ENCODE measurements around the gene EREG. TPM values are rescaled to one million over a fixed set of nuclear protein-coding genes. Genes with fewer than 3 reads are reported as not detected.
"Not testable (repeated sequence)": the region's sequence is repeated elsewhere in the genome, so short reads cannot be mapped to it uniquely, and the experiment has no call there.

Gene EREG
- total RNA-seq, 1 donor from 2014 or later, result 31.1 TPM

DNA sequence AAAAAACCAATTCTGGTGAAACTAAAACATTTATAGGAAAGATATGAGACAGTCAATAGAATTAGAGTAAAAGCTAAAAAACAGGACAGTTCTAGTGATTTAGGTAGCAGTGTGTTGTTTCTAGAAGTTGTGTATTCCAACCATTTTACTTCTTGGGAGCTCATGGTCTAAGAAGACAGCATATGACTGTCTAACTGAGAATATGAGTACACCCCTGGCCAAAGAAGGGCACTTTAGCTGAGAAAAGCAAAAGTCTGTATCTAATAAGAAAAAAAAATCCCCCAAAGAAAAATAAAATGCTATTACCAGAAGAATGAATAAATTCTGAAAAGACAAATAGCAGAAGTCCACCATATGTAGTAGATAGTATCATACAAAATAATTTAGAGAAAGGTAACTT is 26.4 kb downstream of the EREG start:
- Histone ChIP-seq H3K27me3 (ENCODE audit: control insufficient read depth, insufficient read depth, low read length) (no peaks in the 10 kb centered on the region), H3K4me3 (ENCODE audit: low read depth, low read length) (no peak overlapping the region), H3K36me3 (ENCODE audit: control insufficient read depth, insufficient read depth, low read length) (no peaks in the 10 kb centered on the region)
- DNase-seq (ENCODE audit: low read depth) (no peak), FAIRE-seq (no peak)
- TF ChIP-seq CTCF (IDR thresholded peaks at IDR 0.05; ENCODE audit: insufficient read depth, low read length, severe bottlenecking), result no peak

GRCh38 chr4:74391890-74392475 is 27.0 kb downstream of the EREG start:
- no peak for FAIRE-seq
- no peak overlapping the region for H3K4me3 ChIP-seq (ENCODE audit: low read depth, low read length)
- no peak for TF ChIP-seq CTCF (IDR thresholded peaks at IDR 0.05; ENCODE audit: insufficient read depth, low read length, severe bottlenecking)
- peak; percentile 68 for DNase-seq (ENCODE audit: low read depth)
- no peaks in the 10 kb centered on the region for H3K27me3 ChIP-seq (ENCODE audit: control insufficient read depth, insufficient read depth, low read length)
- no peaks in the 10 kb centered on the region for H3K36me3 ChIP-seq (ENCODE audit: control insufficient read depth, insufficient read depth, low read length)

DNA sequence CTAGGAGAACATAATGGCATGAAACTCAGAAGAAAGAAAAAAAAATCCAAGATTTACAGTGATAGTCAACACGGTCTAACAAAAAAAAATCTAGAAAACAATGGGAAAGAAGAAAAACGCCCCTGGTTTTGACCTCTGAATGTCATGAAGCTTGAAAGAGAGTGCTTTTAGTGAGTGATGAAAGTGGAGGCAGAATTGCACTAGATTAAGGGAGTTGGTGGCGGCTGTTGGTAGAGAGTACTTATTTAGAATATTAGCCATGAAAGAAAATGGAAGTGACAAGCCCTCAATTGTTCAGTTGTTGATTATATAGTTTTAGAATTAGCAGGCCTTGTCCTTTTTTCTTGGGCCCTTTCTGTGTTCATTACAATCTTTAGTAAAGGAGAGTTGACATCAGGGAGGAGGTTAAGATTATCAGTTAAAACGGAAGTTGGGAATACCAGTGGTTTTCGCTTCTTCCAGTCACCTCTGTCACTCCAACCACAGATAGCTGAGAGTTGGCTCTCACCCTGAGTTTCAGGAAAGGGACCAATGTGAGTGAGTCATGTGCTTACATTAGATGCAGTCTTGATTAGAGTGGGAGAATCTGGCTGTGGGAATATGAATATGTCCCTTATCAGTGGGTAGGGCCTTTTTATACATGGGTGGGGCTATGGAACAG is 29.7 kb downstream of the EREG start:
- no peak for TF ChIP-seq CTCF (IDR thresholded peaks at IDR 0.05; ENCODE audit: insufficient read depth, low read length, severe bottlenecking)
- Histone ChIP-seq H3K36me3 (ENCODE audit: control insufficient read depth, insufficient read depth, low read length) (no peaks in the 10 kb centered on the region), H3K4me3 (ENCODE audit: low read depth, low read length) (no peak overlapping the region), H3K27me3 (ENCODE audit: control insufficient read depth, insufficient read depth, low read length) (no peaks in the 10 kb centered on the region)
- FAIRE-seq (no peak), DNase-seq (ENCODE audit: low read depth) (no peak)

- TF ChIP-seq CTCF (IDR thresholded peaks at IDR 0.05; ENCODE audit: insufficient read depth, low read length, severe bottlenecking), result no peak
- no peak for FAIRE-seq
These were observed 30.7 kb downstream of the EREG start for GRCh38 chr4:74395633-74396032.

DNA sequence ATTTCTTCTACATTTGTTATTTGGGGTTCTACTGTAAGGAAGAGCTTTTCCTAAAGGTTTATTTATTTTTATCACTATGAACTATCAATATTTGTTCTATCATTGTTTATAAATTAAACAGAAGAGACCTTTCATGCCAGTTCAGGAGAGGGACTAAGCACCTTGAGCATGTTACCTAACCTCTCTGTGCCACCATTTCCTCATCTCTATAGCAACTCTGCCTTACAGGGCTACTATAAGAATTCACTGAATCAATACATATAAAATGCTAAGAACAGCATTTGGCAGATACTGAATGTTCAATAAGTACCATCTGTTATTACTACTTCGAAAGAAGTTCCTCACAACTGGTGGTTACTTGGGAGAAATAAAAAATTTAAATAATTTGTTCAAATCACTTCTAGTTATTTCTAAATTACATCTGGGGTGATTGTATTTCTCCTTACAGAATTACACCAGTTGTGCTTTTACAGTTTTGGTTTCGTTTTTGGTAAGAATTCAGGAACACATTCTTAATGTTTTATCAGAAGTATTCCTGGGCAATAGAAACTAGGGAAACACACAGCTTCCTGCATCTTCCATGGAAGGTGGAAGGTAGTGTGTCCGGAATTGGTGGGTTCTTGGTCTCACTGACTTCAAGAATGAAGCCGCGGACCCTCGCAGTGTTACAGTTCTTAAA is 32.9 kb downstream of the EREG start:
- Histone ChIP-seq H3K36me3 (ENCODE audit: control insufficient read depth, insufficient read depth, low read length) (no peaks in the 10 kb centered on the region), H3K4me3 (ENCODE audit: low read depth, low read length) (no peak overlapping the region), H3K27me3 (ENCODE audit: control insufficient read depth, insufficient read depth, low read length) (no peaks in the 10 kb centered on the region)
- TF ChIP-seq CTCF (IDR thresholded peaks at IDR 0.05; ENCODE audit: insufficient read depth, low read length, severe bottlenecking), result no peak
- no peak for FAIRE-seq
- DNase-seq (ENCODE audit: low read depth), result no peak

More at GRCh38 chr4:74395633-74396032, 30.7 kb downstream of the EREG start:
- no peak overlapping the region for H3K4me3 ChIP-seq (ENCODE audit: low read depth, low read length)
- no peak for DNase-seq (ENCODE audit: low read depth)
- H3K36me3 ChIP-seq (ENCODE audit: control insufficient read depth, insufficient read depth, low read length), result no peaks in the 10 kb centered on the region
- no peaks in the 10 kb centered on the region for H3K27me3 ChIP-seq (ENCODE audit: control insufficient read depth, insufficient read depth, low read length)

- H3K27me3 ChIP-seq (ENCODE audit: control insufficient read depth, insufficient read depth, low read length); H3K4me3 ChIP-seq (ENCODE audit: low read depth, low read length); H3K36me3 ChIP-seq (ENCODE audit: control insufficient read depth, insufficient read depth, low read length); DNase-seq (ENCODE audit: low read depth); FAIRE-seq: not testable (repeated sequence)
These were observed 34.1 kb downstream of the EREG start for GRCh38 chr4:74398894-74399589.

Data from bronchial epithelial cell (primary cell).